HepG2 (cell line): ENCODE measurements around the gene SEPHS2. TPM values are rescaled to one million over a fixed set of nuclear protein-coding genes. Genes with fewer than 3 reads are reported as not detected.

Experiments used
- ARNTL ChIP-seq: sonication (generic); formaldehyde crosslinking; IDR thresholded peaks from 2 replicates; pipeline ENCODE4 v1.4.0; 2020; ENCODE audit warnings: mild to moderate bottlenecking, missing genetic modification reagents
- ATF1 ChIP-seq: IDR thresholded peaks from 2 replicates; pipeline ENCODE4 v1.6.1; 2016; ENCODE audit warnings: mild to moderate bottlenecking, control low read depth
- CCDC6 ChIP-seq: sonication (generic); formaldehyde crosslinking; IDR thresholded peaks from 2 replicates; pipeline ENCODE4 v1.8.1; 2022; ENCODE audit warnings: mild to moderate bottlenecking, missing genetic modification reagents, moderate library complexity
- ERF ChIP-seq: IDR thresholded peaks from 2 replicates; pipeline ENCODE4 v1.6.1; 2018; ENCODE audit warnings: missing biosample characterization, missing genetic modification reagents
- FOSL2 ChIP-seq: sonication (generic); formaldehyde crosslinking; IDR thresholded peaks from 2 replicates; pipeline ENCODE4 v1.4.0; 2020; ENCODE audit warnings: missing genetic modification reagents
- FOXJ3 ChIP-seq: sonication (generic); formaldehyde crosslinking; IDR thresholded peaks from 2 replicates; pipeline ENCODE4 v1.4.0; 2020; ENCODE audit warnings: missing genetic modification reagents, mild to moderate bottlenecking, borderline replicate concordance
- GABPB1 ChIP-seq: IDR thresholded peaks from 2 replicates; pipeline ENCODE4 v1.6.1; 2016; ENCODE audit warnings: mild to moderate bottlenecking, missing genetic modification reagents, moderate library complexity, missing compliant biosample characterization
- HNF4A ChIP-seq: sonication (generic); formaldehyde crosslinking; IDR thresholded peaks from 2 replicates; pipeline ENCODE4 v1.4.0; 2020; ENCODE audit warnings: missing genetic modification reagents
- KAT8 ChIP-seq: IDR thresholded peaks from 2 replicates; pipeline ENCODE4 v1.6.1; 2016; ENCODE audit warnings: missing genetic modification reagents, missing compliant biosample characterization
- KDM2A ChIP-seq: sonication (generic); formaldehyde crosslinking; IDR thresholded peaks from 2 replicates; pipeline ENCODE4 v1.4.0; 2020; ENCODE audit warnings: low read depth, missing genetic modification reagents, borderline replicate concordance
- MAF1 ChIP-seq: sonication (generic); formaldehyde crosslinking; IDR thresholded peaks from 2 replicates; pipeline ENCODE4 v1.5.0; 2020; ENCODE audit warnings: missing genetic modification reagents, borderline replicate concordance
- POGZ ChIP-seq: sonication (generic); formaldehyde crosslinking; IDR thresholded peaks from 2 replicates; pipeline ENCODE4 v1.4.0; 2020; ENCODE audit warnings: mild to moderate bottlenecking, missing genetic modification reagents
- RARG ChIP-seq: sonication (generic); formaldehyde crosslinking; IDR thresholded peaks from 2 replicates; pipeline ENCODE4 v1.4.0; 2020; ENCODE audit warnings: low read depth, mild to moderate bottlenecking, missing genetic modification reagents
- REXO4 ChIP-seq: sonication (generic); formaldehyde crosslinking; IDR thresholded peaks from 2 replicates; pipeline ENCODE4 v1.8.0; 2022; ENCODE audit warnings: missing genetic modification reagents, mild to moderate bottlenecking, borderline replicate concordance
- SRY ChIP-seq: sonication (generic); formaldehyde crosslinking; IDR thresholded peaks from 2 replicates; pipeline ENCODE4 v1.8.0; 2022; ENCODE audit warnings: mild to moderate bottlenecking, missing genetic modification reagents
- TAF1 ChIP-seq: sonication (generic); formaldehyde crosslinking; IDR thresholded peaks from 2 replicates; pipeline ENCODE4 v1.4.0; 2020; ENCODE audit warnings: missing genetic modification reagents
- ZBTB7B ChIP-seq: sonication (generic); formaldehyde crosslinking; IDR thresholded peaks from 2 replicates; pipeline ENCODE4 v1.4.0; 2020; ENCODE audit warnings: missing genetic modification reagents
- ZNF101 ChIP-seq: sonication (generic); formaldehyde crosslinking; IDR thresholded peaks from 2 replicates; pipeline ENCODE4 v1.4.0; 2020; ENCODE audit warnings: mild to moderate bottlenecking, low read depth, missing genetic modification reagents, borderline replicate concordance
- ZNF232 ChIP-seq: sonication (generic); formaldehyde crosslinking; IDR thresholded peaks from 2 replicates; pipeline ENCODE4 v1.4.0; 2020; ENCODE audit warnings: missing genetic modification reagents, borderline replicate concordance
- ZNF260 ChIP-seq: sonication (generic); formaldehyde crosslinking; IDR thresholded peaks from 2 replicates; pipeline ENCODE4 v1.4.0; 2020; ENCODE audit warnings: missing genetic modification reagents, low read depth, mild to moderate bottlenecking, borderline replicate concordance
- ZNF337 ChIP-seq: sonication (generic); formaldehyde crosslinking; IDR thresholded peaks from 2 replicates; pipeline ENCODE4 v1.5.1; 2020; ENCODE audit warnings: missing genetic modification reagents, low read depth, mild to moderate bottlenecking, borderline replicate concordance
- polyA plus RNA-seq, 8 experiments: library from polyadenylated mRNA; depleted of rRNA in 3 of 8; stranded (reverse) in 7 of 8; unstranded in 1 of 8; fragments of >200 nt; fragmentation: Illumina TruSeq in 4 of 8; extraction: Trizol in 4 of 8; gene quantifications; 2 replicates each; pipeline versions ENCODE4 v1.2.1 to v1.2.3, GENCODE V29; 2011 to 2016; ENCODE audit warnings: low read depth in 4 of 8, missing spikeins in 1 of 8, mixed read lengths in 1 of 8; ENCODE audit not compliant: insufficient read depth in 1 of 8
- total RNA-seq, 5 experiments: library from RNA; depleted of rRNA; stranded (reverse); fragments of >200 nt; fragmentation: Illumina TruSeq; extraction: Trizol; gene quantifications; 2 replicates each; pipeline ENCODE4 v1.2.3, GENCODE V29; 2016; ENCODE audit warnings: low read depth in 1 of 5
- TF ChIP-seq, protein P1 (sequence below): sonication (generic); formaldehyde crosslinking; conservative IDR thresholded peaks from 2 replicates; pipeline ENCODE4 v1.4.0; 2020; ENCODE audit warnings: missing genetic modification reagents
- TF ChIP-seq, protein P2 (sequence below): sonication (generic); formaldehyde crosslinking; IDR thresholded peaks from 2 replicates; pipeline ENCODE4 v1.4.0; 2020; ENCODE audit warnings: missing genetic modification reagents, borderline replicate concordance
- TF ChIP-seq, protein P3 (sequence below): sonication (generic); formaldehyde crosslinking; IDR thresholded peaks from 2 replicates; pipeline ENCODE4 v1.4.0; 2020; ENCODE audit warnings: missing genetic modification reagents
- TF ChIP-seq, protein P4 (sequence below): sonication (generic); IDR thresholded peaks from 2 replicates; pipeline ENCODE4 v1.6.1; 2016; ENCODE audit warnings: low read depth, borderline replicate concordance

The SEPHS2 gene
- total and polyA plus RNA-seq, 2 of the 13 experiments (the other 11 are each of a cell fraction or from before 2014, with no cell fraction given): 20.7 to 127 TPM

DNA sequence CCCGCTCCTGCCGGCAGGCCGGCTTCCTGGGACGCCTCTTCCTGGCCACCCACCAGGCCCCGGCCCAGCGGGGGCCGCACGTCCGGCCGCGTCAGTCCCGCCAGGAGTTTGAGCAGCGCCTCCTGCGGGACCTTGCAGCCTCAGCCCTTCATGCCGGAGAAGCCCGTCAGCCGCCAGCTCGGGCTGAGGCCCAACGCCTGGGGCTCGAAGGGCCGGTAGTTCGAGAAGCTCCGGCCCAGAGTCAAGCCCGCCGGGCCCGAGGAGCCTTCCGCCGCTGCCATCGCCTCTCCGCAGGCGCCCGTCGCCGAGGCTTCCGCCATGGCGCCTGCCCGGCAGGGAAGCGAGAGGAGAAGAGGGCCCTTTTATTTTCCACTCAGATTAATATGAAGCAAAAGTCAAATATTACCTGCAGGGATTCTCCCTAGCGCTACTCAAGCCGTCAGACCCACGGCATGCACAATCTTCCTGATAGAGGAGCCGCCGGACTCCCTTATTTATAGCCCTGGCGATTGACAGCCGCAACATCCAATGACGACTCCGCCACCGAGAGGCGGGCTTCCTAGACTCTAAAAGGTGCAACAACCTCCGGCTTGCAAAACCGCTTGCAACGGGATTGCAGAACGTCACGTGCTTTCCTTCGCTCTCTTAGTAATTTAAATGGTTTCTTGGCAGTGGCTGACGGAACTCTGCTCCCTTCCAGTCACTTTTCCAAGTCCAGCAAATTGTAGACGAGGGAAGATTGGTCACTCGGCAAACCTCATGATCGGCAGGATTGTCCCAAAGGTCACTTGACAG lies at the start of gene SEPHS2 (continued):
- TF ChIP-seq, protein P1, sequence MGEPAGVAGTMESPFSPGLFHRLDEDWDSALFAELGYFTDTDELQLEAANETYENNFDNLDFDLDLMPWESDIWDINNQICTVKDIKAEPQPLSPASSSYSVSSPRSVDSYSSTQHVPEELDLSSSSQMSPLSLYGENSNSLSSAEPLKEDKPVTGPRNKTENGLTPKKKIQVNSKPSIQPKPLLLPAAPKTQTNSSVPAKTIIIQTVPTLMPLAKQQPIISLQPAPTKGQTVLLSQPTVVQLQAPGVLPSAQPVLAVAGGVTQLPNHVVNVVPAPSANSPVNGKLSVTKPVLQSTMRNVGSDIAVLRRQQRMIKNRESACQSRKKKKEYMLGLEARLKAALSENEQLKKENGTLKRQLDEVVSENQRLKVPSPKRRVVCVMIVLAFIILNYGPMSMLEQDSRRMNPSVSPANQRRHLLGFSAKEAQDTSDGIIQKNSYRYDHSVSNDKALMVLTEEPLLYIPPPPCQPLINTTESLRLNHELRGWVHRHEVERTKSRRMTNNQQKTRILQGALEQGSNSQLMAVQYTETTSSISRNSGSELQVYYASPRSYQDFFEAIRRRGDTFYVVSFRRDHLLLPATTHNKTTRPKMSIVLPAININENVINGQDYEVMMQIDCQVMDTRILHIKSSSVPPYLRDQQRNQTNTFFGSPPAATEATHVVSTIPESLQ (CRISPR knock-in tag): no peak
- TF ChIP-seq ARNTL (CRISPR knock-in tag): peak; percentile 89
- peak; percentile 17; the same call in 1 of the 2 replicates for TF ChIP-seq SRY (CRISPR knock-in tag)
- peak; percentile 77; the same call in 1 of the 2 replicates for TF ChIP-seq ATF1 (CRISPR knock-in tag)
- peak; percentile 84 for TF ChIP-seq KDM2A (CRISPR knock-in tag)
- TF ChIP-seq ZNF260 (CRISPR knock-in tag): no peak
- TF ChIP-seq POGZ (CRISPR knock-in tag): peak; percentile 47; the same call in 1 of the 2 replicates
- TF ChIP-seq ZNF337 (CRISPR knock-in tag): peak; percentile 73; the same call in 1 of the 2 replicates
- TF ChIP-seq GABPB1 (CRISPR knock-in tag): peak; percentile 81
- 0 out of 2 replicates have a peak, but pooled peaks have one; percentile 14 for TF ChIP-seq CCDC6 (CRISPR knock-in tag)
- no peak for TF ChIP-seq ZBTB7B (CRISPR knock-in tag)
- peak; percentile 79 for TF ChIP-seq ERF (CRISPR knock-in tag)
- TF ChIP-seq, protein P2, sequence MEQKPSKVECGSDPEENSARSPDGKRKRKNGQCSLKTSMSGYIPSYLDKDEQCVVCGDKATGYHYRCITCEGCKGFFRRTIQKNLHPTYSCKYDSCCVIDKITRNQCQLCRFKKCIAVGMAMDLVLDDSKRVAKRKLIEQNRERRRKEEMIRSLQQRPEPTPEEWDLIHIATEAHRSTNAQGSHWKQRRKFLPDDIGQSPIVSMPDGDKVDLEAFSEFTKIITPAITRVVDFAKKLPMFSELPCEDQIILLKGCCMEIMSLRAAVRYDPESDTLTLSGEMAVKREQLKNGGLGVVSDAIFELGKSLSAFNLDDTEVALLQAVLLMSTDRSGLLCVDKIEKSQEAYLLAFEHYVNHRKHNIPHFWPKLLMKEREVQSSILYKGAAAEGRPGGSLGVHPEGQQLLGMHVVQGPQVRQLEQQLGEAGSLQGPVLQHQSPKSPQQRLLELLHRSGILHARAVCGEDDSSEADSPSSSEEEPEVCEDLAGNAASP (CRISPR knock-in tag): peak; percentile 57
- peak; percentile 86 for TF ChIP-seq TAF1 (CRISPR knock-in tag)
- TF ChIP-seq KAT8 (CRISPR knock-in tag): peak; percentile 56; the same call in 1 of the 2 replicates
- no peak for TF ChIP-seq MAF1
- no peak for TF ChIP-seq RARG (CRISPR knock-in tag)
- 0 out of 2 replicates have a peak, but pooled peaks have one; percentile 52 for TF ChIP-seq ZNF101 (CRISPR knock-in tag)
- TF ChIP-seq HNF4A (CRISPR knock-in tag): peak; percentile 75
- peak; percentile 72; the same call in 1 of the 2 replicates for TF ChIP-seq FOXJ3 (CRISPR knock-in tag)
- TF ChIP-seq, protein P3, sequence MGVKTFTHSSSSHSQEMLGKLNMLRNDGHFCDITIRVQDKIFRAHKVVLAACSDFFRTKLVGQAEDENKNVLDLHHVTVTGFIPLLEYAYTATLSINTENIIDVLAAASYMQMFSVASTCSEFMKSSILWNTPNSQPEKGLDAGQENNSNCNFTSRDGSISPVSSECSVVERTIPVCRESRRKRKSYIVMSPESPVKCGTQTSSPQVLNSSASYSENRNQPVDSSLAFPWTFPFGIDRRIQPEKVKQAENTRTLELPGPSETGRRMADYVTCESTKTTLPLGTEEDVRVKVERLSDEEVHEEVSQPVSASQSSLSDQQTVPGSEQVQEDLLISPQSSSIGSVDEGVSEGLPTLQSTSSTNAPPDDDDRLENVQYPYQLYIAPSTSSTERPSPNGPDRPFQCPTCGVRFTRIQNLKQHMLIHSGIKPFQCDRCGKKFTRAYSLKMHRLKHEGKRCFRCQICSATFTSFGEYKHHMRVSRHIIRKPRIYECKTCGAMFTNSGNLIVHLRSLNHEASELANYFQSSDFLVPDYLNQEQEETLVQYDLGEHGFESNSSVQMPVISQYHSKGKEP (CRISPR knock-in tag): no peak
- TF ChIP-seq FOSL2 (CRISPR knock-in tag): peak; percentile 65; the same call in 1 of the 2 replicates
- TF ChIP-seq ZNF232 (CRISPR knock-in tag): peak; percentile 52; the same call in 1 of the 2 replicates
- TF ChIP-seq, protein P4, sequence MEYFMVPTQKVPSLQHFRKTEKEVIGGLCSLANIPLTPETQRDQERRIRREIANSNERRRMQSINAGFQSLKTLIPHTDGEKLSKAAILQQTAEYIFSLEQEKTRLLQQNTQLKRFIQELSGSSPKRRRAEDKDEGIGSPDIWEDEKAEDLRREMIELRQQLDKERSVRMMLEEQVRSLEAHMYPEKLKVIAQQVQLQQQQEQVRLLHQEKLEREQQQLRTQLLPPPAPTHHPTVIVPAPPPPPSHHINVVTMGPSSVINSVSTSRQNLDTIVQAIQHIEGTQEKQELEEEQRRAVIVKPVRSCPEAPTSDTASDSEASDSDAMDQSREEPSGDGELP: no peak
- no peak for TF ChIP-seq REXO4 (CRISPR knock-in tag)
